A204.1 (cell line): ENCODE results near the gene DPH6.
A peak's percentile ranks its signal among the peaks of the same experiment; 100 is the strongest.

Experiments
- FAIRE-seq: peaks from 2 replicates; lab custom pipeline; 2012; peaks lifted over from hg19 to GRCh38; lab: Jason Lieb, UNC

Gene DPH6

GRCh38 chr15:35540885-35541284 lies 5.1 kb downstream of the DPH6 start:
- FAIRE-seq: no peak

GRCh38 chr15:35540021-35540420 lies 5.9 kb downstream of the DPH6 start:
- no peak for FAIRE-seq

GRCh38 chr15:35535365-35535916 lies 10.5 kb downstream of the DPH6 start:
- FAIRE-seq: no peak

GRCh38 chr15:35533130-35534110 lies 12.5 kb downstream of the DPH6 start:
- peak; percentile 65 for FAIRE-seq

GRCh38 chr15:35530698-35531097 lies 15.3 kb downstream of the DPH6 start:
- FAIRE-seq: no peak

- no peak for FAIRE-seq
Measured at GRCh38 chr15:35529784-35530183, 16.2 kb downstream of the DPH6 start.

- FAIRE-seq: no peak
Measured at GRCh38 chr15:35522061-35522460, 23.9 kb downstream of the DPH6 start.

GRCh38 chr15:35519541-35520149 lies 26.3 kb downstream of the DPH6 start:
- peak; percentile 94 for FAIRE-seq

GRCh38 chr15:35519052-35519451 lies 26.9 kb downstream of the DPH6 start:
- FAIRE-seq: no peak

GRCh38 chr15:35514759-35515158 lies 31.2 kb downstream of the DPH6 start:
- no peak for FAIRE-seq

GRCh38 chr15:35507932-35508638 lies 37.9 kb downstream of the DPH6 start:
- FAIRE-seq: no peak

GRCh38 chr15:35506272-35506870 lies 39.6 kb downstream of the DPH6 start:
- no peak for FAIRE-seq

GRCh38 chr15:35505809-35506208 lies 40.2 kb downstream of the DPH6 start:
- FAIRE-seq: no peak

GRCh38 chr15:35505141-35505540 lies 40.8 kb downstream of the DPH6 start:
- no peak for FAIRE-seq

- no peak for FAIRE-seq
Measured at GRCh38 chr15:35499723-35500122, 46.2 kb downstream of the DPH6 start.

GRCh38 chr15:35496585-35496984 lies 49.4 kb downstream of the DPH6 start:
- FAIRE-seq: no peak

- FAIRE-seq: no peak
Measured at GRCh38 chr15:35495080-35495479, 50.9 kb downstream of the DPH6 start.

GRCh38 chr15:35491999-35492398 lies 54.0 kb downstream of the DPH6 start:
- FAIRE-seq: no peak

GRCh38 chr15:35491173-35491572 lies 54.8 kb downstream of the DPH6 start:
- no peak for FAIRE-seq

GRCh38 chr15:35490511-35490910 lies 55.5 kb downstream of the DPH6 start:
- FAIRE-seq: no peak

- FAIRE-seq: no peak
Measured at GRCh38 chr15:35487417-35487816, 58.5 kb downstream of the DPH6 start.

- no peak for FAIRE-seq
Measured at GRCh38 chr15:35486296-35486695, 59.7 kb downstream of the DPH6 start.
